MM.1S (cell line): ENCODE results near the gene TFAP2A.

Source experiments
- EZH2phosphoT487 ChIP-seq: fragments of 300-600 bp; sonication (generic); IDR thresholded peaks from 2 replicates; pipeline ENCODE4 v1.6.1; 2018; ENCODE audit warnings: antibody characterized with exemption, low read length
- TF ChIP-seq, protein P1 (sequence below): fragments of 300-600 bp; sonication (generic); IDR thresholded peaks from 2 replicates; pipeline ENCODE4 v1.5.1; 2016; ENCODE audit warnings: antibody characterized with exemption, low read length, mixed read lengths

GRCh38 chr6:10395704-10396546, 18.9 kb downstream of the TFAP2A start:
- TF ChIP-seq, protein P1, sequence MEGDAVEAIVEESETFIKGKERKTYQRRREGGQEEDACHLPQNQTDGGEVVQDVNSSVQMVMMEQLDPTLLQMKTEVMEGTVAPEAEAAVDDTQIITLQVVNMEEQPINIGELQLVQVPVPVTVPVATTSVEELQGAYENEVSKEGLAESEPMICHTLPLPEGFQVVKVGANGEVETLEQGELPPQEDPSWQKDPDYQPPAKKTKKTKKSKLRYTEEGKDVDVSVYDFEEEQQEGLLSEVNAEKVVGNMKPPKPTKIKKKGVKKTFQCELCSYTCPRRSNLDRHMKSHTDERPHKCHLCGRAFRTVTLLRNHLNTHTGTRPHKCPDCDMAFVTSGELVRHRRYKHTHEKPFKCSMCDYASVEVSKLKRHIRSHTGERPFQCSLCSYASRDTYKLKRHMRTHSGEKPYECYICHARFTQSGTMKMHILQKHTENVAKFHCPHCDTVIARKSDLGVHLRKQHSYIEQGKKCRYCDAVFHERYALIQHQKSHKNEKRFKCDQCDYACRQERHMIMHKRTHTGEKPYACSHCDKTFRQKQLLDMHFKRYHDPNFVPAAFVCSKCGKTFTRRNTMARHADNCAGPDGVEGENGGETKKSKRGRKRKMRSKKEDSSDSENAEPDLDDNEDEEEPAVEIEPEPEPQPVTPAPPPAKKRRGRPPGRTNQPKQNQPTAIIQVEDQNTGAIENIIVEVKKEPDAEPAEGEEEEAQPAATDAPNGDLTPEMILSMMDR = no peak
- no peak for TF ChIP-seq EZH2phosphoT487
